HCT116 (cell line): ENCODE measurements around the gene C14orf180. TPM values are rescaled to one million over a fixed set of nuclear protein-coding genes. Genes with fewer than 3 reads are reported as not detected.

Experiments
- ATAC-seq: fragments of 200-7000 bp; cut with Tn5 transposase; 2 replicates; pipeline ENCODE4 v1.9.1; 2020; ENCODE audit warnings: mild to moderate bottlenecking, moderate library complexity
- BruUV-seq: library from RNA; stranded (reverse); fragments of 400-500 nt; replicated peaks from 2 replicates; lab custom pipeline; 2021; lab: Mats Ljungman, UMichigan
- CTCF ChIA-PET: fragments of 300-600 bp; sonication (Branson Sonifier 250); formaldehyde crosslinking; loops from one replicate; lab custom pipeline; 2021; ENCODE audit warnings: antibody characterized with exemption; lab: Charles Lee
- POLR2A ChIA-PET: fragments of 300-600, 350-600 bp; sonication (Branson Sonifier 250); formaldehyde crosslinking; loops from one replicate; lab custom pipeline; 2021; ENCODE audit warnings: antibody characterized with exemption; lab: Charles Lee
- RAD21 ChIA-PET, 2 experiments: fragments of 300-600 bp; sonication (Branson Sonifier 250); formaldehyde crosslinking; loops; one replicate each; lab custom pipeline; 2023; ENCODE audit warnings: low total read pairs in 2 of 2; ENCODE audit not compliant: uncharacterized antibody in 2 of 2, unreplicated experiment in 2 of 2, low non-redundant PET in 1 of 2; lab: Charles Lee
- DNase-seq: peaks from one replicate; pipeline ENCODE4 v3.0.0-alpha.2; 2010; ENCODE audit warnings: low read depth, low spot score
- H2AFZ ChIP-seq: fragments of 200-600 bp; shearing (Covaris generic), sonication (generic); 2 replicates; pipeline ENCODE4 v1.6.1; 2017; ENCODE audit warnings: low read depth, mixed run types, mixed read lengths, antibody characterized with exemption, low read length; ENCODE audit not compliant: poor library complexity, severe bottlenecking
- H3K27ac ChIP-seq: 2 replicates; pipeline ENCODE4 v1.5.1; 2012; ENCODE audit warnings: low read depth, low read length
- H3K27me3 ChIP-seq: fragments of 200-600 bp; sonication (generic); 2 replicates; pipeline ENCODE4 v1.6.1; 2016; ENCODE audit warnings: mixed run types, low read length, mixed read lengths; ENCODE audit not compliant: insufficient read depth
- H3K36me3 ChIP-seq, 2 experiments: fragments of 200-500 bp in 1 of 2; fragments of 200-600 bp in 1 of 2; sonication (Bioruptor generic) in 1 of 2; sonication (generic) in 1 of 2; 2 replicates each; pipeline versions ENCODE4 v1.5.1 to v1.6.1; 2014 to 2016; ENCODE audit warnings: low read length in 2 of 2, inconsistent platforms in 1 of 2, mixed read lengths in 1 of 2, mixed run types in 1 of 2; ENCODE audit not compliant: insufficient read depth in 2 of 2, control insufficient read depth in 1 of 2
- H3K4me1 ChIP-seq, 2 experiments: fragments of 200-600 bp in 1 of 2; sonication (generic) in 1 of 2; 2 replicates each; pipeline versions ENCODE4 v1.5.1 to v1.6.1; 2012 to 2017; ENCODE audit warnings: low read length in 2 of 2, inconsistent platforms in 1 of 2, mild to moderate bottlenecking in 1 of 2, mixed read lengths in 1 of 2, mixed run types in 1 of 2, moderate library complexity in 1 of 2; ENCODE audit not compliant: insufficient read depth in 2 of 2, control insufficient read depth in 1 of 2
- H3K4me2 ChIP-seq: fragments of 200-600 bp; sonication (generic); 2 replicates; pipeline ENCODE4 v1.6.1; 2017; ENCODE audit warnings: mixed run types, low read length, mixed read lengths
- H3K4me3 ChIP-seq, 2 experiments: fragments of 200-600 bp in 1 of 2; sonication (generic) in 1 of 2; replicated peaks in 1 of 2; 2 replicates each; pipeline ENCODE4 v1.5.1; 2011 to 2016; ENCODE audit warnings: low read length in 2 of 2, control low read depth in 1 of 2, low read depth in 1 of 2, mild to moderate bottlenecking in 1 of 2, mixed read lengths in 1 of 2, mixed run types in 1 of 2
- H3K79me2 ChIP-seq: fragments of 200-600 bp; sonication (generic); 2 replicates; pipeline ENCODE4 v1.6.1; 2017; ENCODE audit warnings: mild to moderate bottlenecking, mixed run types, low read length, moderate library complexity, mixed read lengths; ENCODE audit not compliant: insufficient read depth
- H3K9ac ChIP-seq: fragments of 200-600 bp; sonication (generic); 2 replicates; pipeline ENCODE4 v1.6.1; 2016; ENCODE audit warnings: low read length, mixed read lengths
- H3K9me2 ChIP-seq: fragments of 200-600 bp; sonication (generic), shearing (Covaris generic); 2 replicates; pipeline ENCODE4 v1.6.1; 2017; ENCODE audit warnings: mixed run types, mild to moderate bottlenecking, moderate library complexity; ENCODE audit not compliant: insufficient read depth
- H3K9me3 ChIP-seq, 2 experiments: fragments of 200-500 bp in 1 of 2; fragments of 200-600 bp in 1 of 2; sonication (Bioruptor generic) in 1 of 2; sonication (generic) in 1 of 2; 2 replicates each; pipeline ENCODE4 v1.6.1; 2014 to 2017; ENCODE audit warnings: low read length in 2 of 2, mixed read lengths in 2 of 2, inconsistent platforms in 1 of 2, low read depth in 1 of 2, mild to moderate bottlenecking in 1 of 2, mixed run types in 1 of 2, moderate library complexity in 1 of 2; ENCODE audit not compliant: control insufficient read depth in 1 of 2, insufficient read depth in 1 of 2
- H4K20me1 ChIP-seq: fragments of 200-600 bp; sonication (generic), shearing (Covaris generic); 2 replicates; pipeline ENCODE4 v1.6.1; 2017; ENCODE audit warnings: mixed run types, mild to moderate bottlenecking, moderate library complexity; ENCODE audit not compliant: insufficient read depth
- CEBPB ChIP-seq: IDR thresholded peaks from 2 replicates; pipeline ENCODE4 v1.6.1; 2012; ENCODE audit warnings: low read depth
- EGR1 ChIP-seq: IDR thresholded peaks from 2 replicates; pipeline ENCODE4 v1.6.1; 2012; ENCODE audit warnings: low read depth
- FOSL1 ChIP-seq: IDR thresholded peaks from 2 replicates; pipeline ENCODE4 v1.6.1; 2012; ENCODE audit warnings: low read depth
- RAD21 ChIP-seq: IDR thresholded peaks from 2 replicates; pipeline ENCODE4 v1.6.1; 2012; ENCODE audit warnings: low read depth, mild to moderate bottlenecking
- REST ChIP-seq: IDR thresholded peaks from 2 replicates; pipeline ENCODE4 v1.6.1; 2012; ENCODE audit warnings: low read depth
- SP1 ChIP-seq: IDR thresholded peaks from 2 replicates; pipeline ENCODE4 v1.6.1; 2012; ENCODE audit warnings: low read depth
- SRF ChIP-seq: IDR thresholded peaks from 2 replicates; pipeline ENCODE4 v1.6.1; 2012; ENCODE audit warnings: low read depth
- YY1 ChIP-seq: IDR thresholded peaks from 2 replicates; pipeline ENCODE4 v1.6.1; 2011; ENCODE audit warnings: low read length, low read depth, moderate library complexity, mild to moderate bottlenecking; ENCODE audit not compliant: insufficient replicate concordance; ENCODE audit errors: extremely low read depth
- ZBTB33 ChIP-seq: IDR thresholded peaks from 2 replicates; pipeline ENCODE4 v1.6.1; 2011; ENCODE audit warnings: mild to moderate bottlenecking, low read length, moderate library complexity; ENCODE audit not compliant: insufficient replicate concordance; ENCODE audit errors: extremely low read depth
- ZFX ChIP-seq: fragments of 450-650 bp; IDR thresholded peaks from 2 replicates; pipeline ENCODE4 v1.6.1; 2017
- ZNF274 ChIP-seq: fragments of 200-500 bp; sonication (Bioruptor generic); IDR thresholded peaks from 2 replicates; pipeline ENCODE4 v1.6.1; 2014; ENCODE audit warnings: mild to moderate bottlenecking, low read depth, low read length, inconsistent platforms
- intact Hi-C: fragments of 100-400 bp; cut with micrococcal nuclease; formaldehyde crosslinking; loops from 2 replicates; pipeline ENCODE4 v1.10.0; 2022
- total RNA-seq: library from RNA; stranded (reverse); gene quantifications from one replicate; pipeline ENCODE4 v1.2.1, GENCODE V29; 2021; ENCODE audit not compliant: unreplicated experiment

The C14orf180 gene
- total RNA-seq, 1 experiment from 2014 or later, result not detected

- TF ChIP-seq RAD21 (no peak), ZFX (no peak), CEBPB (no peak), YY1 (no peak), ZNF274 (no peak), SP1 (no peak), ZBTB33 (no peak), EGR1 (no peak)
Measured at GRCh38 chr14:104545151-104545941, 34.2 kb upstream of the C14orf180 start (continued).

GRCh38 chr14:104545942-104546501 lies 33.5 kb upstream of the C14orf180 start:
- BruUV-seq, result no TSS peak
- H3K4me1 ChIP-seq, result no peaks in the 10 kb centered on the region
- no peak overlapping the region for H2AFZ ChIP-seq
- H3K27ac ChIP-seq, result no peak overlapping the region
- DNase-seq, result no peak
- no peak overlapping the region for H3K4me2 ChIP-seq
- no peaks in the 10 kb centered on the region for H4K20me1 ChIP-seq
- ChIA-PET RAD21 (no interaction called here), POLR2A (no interaction called here)
- H3K9me3 ChIP-seq, result no peaks in the 10 kb centered on the region
- intact Hi-C loops, result no loop called here
- H3K36me3 ChIP-seq, result no peaks in the 10 kb centered on the region
- no peak for ATAC-seq
- no peak for TF ChIP-seq FOSL1
- TF ChIP-seq REST, result no peak
- TF ChIP-seq SRF, result no peak
- TF ChIP-seq, all 23 proteins: peak for 0
- H3K9ac ChIP-seq, result no peak overlapping the region
- CTCF ChIA-PET, result no interaction called here
- H3K79me2 ChIP-seq, result no peaks in the 10 kb centered on the region
- H3K27me3 ChIP-seq, result peaks cover 53% of the 10 kb centered on the region
- no peaks in the 10 kb centered on the region for H3K9me2 ChIP-seq
- H3K4me3 ChIP-seq, result no peak overlapping the region
